RWPE2 (cell line): ENCODE results near the gene NEGR1.

ENCODE experiments used
- ATAC-seq: fragments of 200-7000 bp; cut with Tn5 transposase; 3 replicates; pipeline ENCODE4 v1.9.1; 2021; ENCODE audit warnings: low read depth
- DNase-seq: peaks from one replicate; pipeline ENCODE4 v3.0.0-alpha.2; 2020; ENCODE audit warnings: low spot score
- H3K27ac ChIP-seq: fragments of 450-650 bp; 2 replicates; pipeline ENCODE4 v1.5.1; 2017; ENCODE audit warnings: mild to moderate bottlenecking; ENCODE audit not compliant: poor library complexity, severe bottlenecking
- H3K27me3 ChIP-seq: fragments of 250-450 bp; sonication (Bioruptor Pico); 2 replicates; pipeline ENCODE4 v1.5.1; 2021; ENCODE audit warnings: mild to moderate bottlenecking, moderate library complexity; ENCODE audit not compliant: insufficient read depth, poor library complexity, severe bottlenecking
- H3K36me3 ChIP-seq: fragments of 250-450 bp; sonication (Bioruptor Pico); 2 replicates; pipeline ENCODE4 v1.5.1; 2020; ENCODE audit warnings: low read depth, mild to moderate bottlenecking, moderate library complexity
- H3K4me1 ChIP-seq: fragments of 250-450 bp; sonication (Bioruptor Pico); 2 replicates; pipeline ENCODE4 v1.5.1; 2021; ENCODE audit warnings: mild to moderate bottlenecking, moderate library complexity; ENCODE audit not compliant: insufficient read depth, poor library complexity, severe bottlenecking
- H3K4me3 ChIP-seq: fragments of 250-450 bp; sonication (Bioruptor Pico); 2 replicates; pipeline ENCODE4 v1.5.1; 2021; ENCODE audit warnings: mild to moderate bottlenecking, moderate library complexity; ENCODE audit not compliant: severe bottlenecking
- H3K9me3 ChIP-seq: fragments of 250-450 bp; sonication (Bioruptor Pico); 2 replicates; pipeline ENCODE4 v1.5.1; 2021; ENCODE audit warnings: mild to moderate bottlenecking, moderate library complexity; ENCODE audit not compliant: severe bottlenecking
- TF ChIP-seq, protein P1 (sequence below): fragments of 450-650 bp; IDR thresholded peaks from one replicate; pipeline ENCODE4 v1.5.1; 2017; ENCODE audit warnings: mild to moderate bottlenecking, moderate library complexity; ENCODE audit not compliant: poor library complexity, severe bottlenecking

Gene NEGR1

DNA sequence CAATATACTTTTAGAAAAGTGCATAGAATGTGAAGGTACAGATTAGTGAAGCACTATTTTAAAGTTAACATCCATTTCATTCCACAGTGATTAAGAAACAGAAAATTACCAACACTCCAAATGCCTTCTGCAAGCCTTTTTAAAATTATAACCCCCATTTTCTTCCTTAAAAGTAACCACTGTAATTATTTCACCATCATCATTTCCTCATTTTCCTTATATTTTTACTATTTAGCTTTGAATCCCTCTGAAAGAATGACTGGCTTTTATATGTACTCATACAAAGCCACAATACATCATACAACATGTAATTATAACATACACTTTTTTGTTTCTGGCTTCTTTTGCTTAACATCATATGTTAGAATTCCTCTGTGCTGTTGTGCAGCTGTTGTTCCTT is 6.5 kb upstream of the NEGR1 start:
- no peaks in the 10 kb centered on the region for H3K9me3 ChIP-seq
- ATAC-seq: no peak
- no peaks in the 10 kb centered on the region for H3K27me3 ChIP-seq
- no peak for DNase-seq
- no peak overlapping the region for H3K27ac ChIP-seq
- peaks cover 12% of the 10 kb centered on the region for H3K4me1 ChIP-seq
- H3K4me3 ChIP-seq: no peak overlapping the region
- no peaks in the 10 kb centered on the region for H3K36me3 ChIP-seq
- TF ChIP-seq, protein P1, sequence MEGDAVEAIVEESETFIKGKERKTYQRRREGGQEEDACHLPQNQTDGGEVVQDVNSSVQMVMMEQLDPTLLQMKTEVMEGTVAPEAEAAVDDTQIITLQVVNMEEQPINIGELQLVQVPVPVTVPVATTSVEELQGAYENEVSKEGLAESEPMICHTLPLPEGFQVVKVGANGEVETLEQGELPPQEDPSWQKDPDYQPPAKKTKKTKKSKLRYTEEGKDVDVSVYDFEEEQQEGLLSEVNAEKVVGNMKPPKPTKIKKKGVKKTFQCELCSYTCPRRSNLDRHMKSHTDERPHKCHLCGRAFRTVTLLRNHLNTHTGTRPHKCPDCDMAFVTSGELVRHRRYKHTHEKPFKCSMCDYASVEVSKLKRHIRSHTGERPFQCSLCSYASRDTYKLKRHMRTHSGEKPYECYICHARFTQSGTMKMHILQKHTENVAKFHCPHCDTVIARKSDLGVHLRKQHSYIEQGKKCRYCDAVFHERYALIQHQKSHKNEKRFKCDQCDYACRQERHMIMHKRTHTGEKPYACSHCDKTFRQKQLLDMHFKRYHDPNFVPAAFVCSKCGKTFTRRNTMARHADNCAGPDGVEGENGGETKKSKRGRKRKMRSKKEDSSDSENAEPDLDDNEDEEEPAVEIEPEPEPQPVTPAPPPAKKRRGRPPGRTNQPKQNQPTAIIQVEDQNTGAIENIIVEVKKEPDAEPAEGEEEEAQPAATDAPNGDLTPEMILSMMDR: no peak

- no peaks in the 10 kb centered on the region for H3K9me3 ChIP-seq
- H3K27ac ChIP-seq: peak overlapping the region; percentile 97
- no peaks in the 10 kb centered on the region for H3K27me3 ChIP-seq
- H3K36me3 ChIP-seq: no peaks in the 10 kb centered on the region
- ATAC-seq (no peak), DNase-seq (no peak)
- no peak overlapping the region for H3K4me3 ChIP-seq
- peaks cover 12% of the 10 kb centered on the region for H3K4me1 ChIP-seq
- TF ChIP-seq, protein P1: no peak
Observed at GRCh38 chr1:72286401-72286800, 4.1 kb upstream of the NEGR1 start.

DNA sequence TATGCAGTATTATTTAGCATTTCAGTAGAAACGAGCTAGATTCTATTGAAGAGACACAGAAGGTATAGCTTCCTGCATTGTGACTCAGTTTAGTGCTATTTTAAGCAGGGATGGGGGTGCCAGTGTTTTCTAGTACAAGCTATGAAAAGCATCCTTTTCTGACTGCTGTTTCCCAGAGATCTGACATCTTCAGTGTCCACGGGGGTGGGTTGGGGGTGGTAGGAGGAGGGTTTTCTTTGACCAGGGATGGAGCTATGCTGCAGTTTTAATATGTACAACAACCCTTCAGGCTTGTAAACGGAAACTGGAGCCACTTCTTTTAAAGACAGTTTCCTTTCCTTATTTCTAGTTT is 2.7 kb upstream of the NEGR1 start:
- Histone ChIP-seq H3K36me3 (no peaks in the 10 kb centered on the region), H3K9me3 (no peaks in the 10 kb centered on the region), H3K27ac (peak overlapping the region; percentile 97), H3K27me3 (no peaks in the 10 kb centered on the region), H3K4me3 (no peak overlapping the region), H3K4me1 (peaks cover 9% of the 10 kb centered on the region)
- no peak for DNase-seq
- TF ChIP-seq, protein P1: no peak
- no peak for ATAC-seq

DNA sequence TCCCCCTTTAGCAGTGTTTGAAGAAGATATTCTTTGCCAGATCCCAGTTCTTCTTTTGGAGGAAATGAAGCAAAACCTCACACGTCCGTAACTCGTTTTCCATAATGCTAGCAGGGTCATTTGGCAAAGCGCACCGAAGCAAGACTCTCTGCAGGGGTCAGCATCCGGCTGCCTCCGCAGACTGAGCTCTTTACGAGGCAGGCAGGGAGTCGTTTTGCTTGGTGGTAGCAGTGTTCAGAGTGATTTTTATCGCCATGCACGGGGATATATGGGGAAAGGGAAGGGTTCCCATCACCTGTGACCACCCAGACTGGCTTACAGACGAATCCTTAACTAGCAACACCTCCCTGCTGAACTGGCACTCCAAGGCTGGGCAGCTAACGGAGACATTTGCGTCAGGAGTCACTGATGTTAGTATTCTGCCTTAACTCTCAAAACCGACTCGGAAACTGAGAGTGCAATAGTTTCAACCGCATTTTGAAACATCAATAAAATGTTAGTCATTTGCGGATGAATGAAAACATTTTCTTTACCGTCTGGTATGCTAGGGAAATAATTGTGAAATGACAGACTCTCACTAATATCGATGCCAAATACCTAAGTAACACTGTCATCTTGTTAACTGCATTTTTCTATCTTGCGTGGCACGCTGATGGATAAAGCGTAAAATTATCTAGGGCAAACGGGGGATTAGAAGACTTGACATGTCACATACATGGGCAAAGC is 2.2 kb upstream of the NEGR1 start:
- peak; percentile 54 for ATAC-seq

DNA sequence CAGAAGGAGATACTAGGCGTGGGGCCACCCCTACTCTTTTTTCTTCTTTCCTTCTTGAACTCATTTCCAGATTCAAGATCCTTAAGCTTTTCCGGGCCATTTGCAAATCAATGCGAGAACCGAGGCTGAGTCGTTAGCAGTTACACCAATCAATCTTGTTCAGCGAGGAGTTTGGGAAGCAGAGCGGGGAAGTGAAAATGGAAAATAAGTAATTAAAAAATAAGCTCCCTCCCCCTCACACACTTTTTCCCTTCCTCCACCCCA is 1.7 kb upstream of the NEGR1 start:
- no peak; the same call in 2 of the 3 replicates for ATAC-seq
- Histone ChIP-seq H3K9me3 (no peaks in the 10 kb centered on the region), H3K4me3 (peak overlapping the region; percentile 51), H3K36me3 (no peaks in the 10 kb centered on the region), H3K27me3 (no peaks in the 10 kb centered on the region), H3K4me1 (peaks cover 9% of the 10 kb centered on the region), H3K27ac (peak overlapping the region; percentile 97)
- no peak for DNase-seq
- TF ChIP-seq, protein P1: no peak

More for the DNA sequence above, 2.2 kb upstream of the NEGR1 start:
- Histone ChIP-seq H3K36me3 (no peaks in the 10 kb centered on the region), H3K4me3 (peak overlapping the region; percentile 51), H3K4me1 (peaks cover 9% of the 10 kb centered on the region), H3K27me3 (no peaks in the 10 kb centered on the region), H3K27ac (peak overlapping the region; percentile 97), H3K9me3 (no peaks in the 10 kb centered on the region)
- peak; percentile 47 for DNase-seq
- TF ChIP-seq, protein P1: peak; percentile 20
